GM21528 (cell line): Measurements from ENCODE around the gene POLDIP2.

ENCODE experiments used
- ATAC-seq: cut with Tn5 transposase; IDR thresholded peaks from one replicate; pipeline ENCODE4 v1.9.1; 2021; ENCODE audit warnings: mild to moderate bottlenecking, moderate library complexity; ENCODE audit not compliant: unreplicated experiment, low FRiP score

The POLDIP2 gene

GRCh38 chr17:28367641-28368305, 10.4 kb upstream of the POLDIP2 start:
- ATAC-seq, result no peak

DNA sequence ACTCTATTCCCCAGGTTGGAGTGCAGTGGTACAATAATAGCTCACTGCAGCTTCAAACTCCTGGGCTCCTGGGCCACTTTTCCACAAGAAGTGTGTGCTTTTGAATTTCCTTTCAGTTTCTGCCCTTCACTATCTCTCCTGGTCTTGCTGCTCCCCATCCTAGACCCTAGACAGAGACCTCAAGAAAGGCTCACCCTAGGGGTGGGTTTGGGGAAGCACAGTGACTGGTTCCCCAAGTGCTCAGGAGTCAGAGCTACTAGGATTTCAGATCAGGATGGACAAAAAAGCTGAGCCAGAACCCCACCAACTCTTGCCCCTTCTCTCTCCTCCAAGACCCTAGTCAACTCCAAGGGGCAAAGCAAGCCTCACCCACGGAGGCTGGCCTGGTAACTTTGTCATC, 9.3 kb upstream of the POLDIP2 start:
- no peak for ATAC-seq

DNA sequence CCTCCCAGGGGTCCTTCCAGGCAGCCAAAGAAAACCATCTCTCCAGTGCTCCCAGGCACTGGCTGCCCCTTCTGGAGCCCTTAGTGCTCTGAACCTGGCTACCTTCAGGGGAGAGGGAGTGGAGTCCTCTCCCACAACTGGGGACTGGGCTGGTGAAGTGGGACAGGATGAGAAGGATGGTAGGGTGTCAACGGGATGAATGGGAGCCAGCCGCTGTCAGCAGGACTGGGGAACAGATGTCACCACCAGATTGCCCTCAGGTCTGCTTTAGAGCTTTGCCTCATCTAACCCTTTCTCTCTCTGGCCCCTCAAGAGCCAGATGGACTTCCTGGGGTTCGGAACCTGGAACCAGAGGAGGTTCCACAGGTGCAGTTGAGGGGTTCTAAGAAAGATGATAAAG, 8.2 kb upstream of the POLDIP2 start:
- ATAC-seq, result no peak

- no peak for ATAC-seq
Measured at GRCh38 chr17:28364665-28365363, 7.5 kb upstream of the POLDIP2 start, which contains the start of gene SEBOX. SEBOX (minus strand) TSS chr17:28365199; CDS start chr17:28365151, 48 bp downstream.

DNA sequence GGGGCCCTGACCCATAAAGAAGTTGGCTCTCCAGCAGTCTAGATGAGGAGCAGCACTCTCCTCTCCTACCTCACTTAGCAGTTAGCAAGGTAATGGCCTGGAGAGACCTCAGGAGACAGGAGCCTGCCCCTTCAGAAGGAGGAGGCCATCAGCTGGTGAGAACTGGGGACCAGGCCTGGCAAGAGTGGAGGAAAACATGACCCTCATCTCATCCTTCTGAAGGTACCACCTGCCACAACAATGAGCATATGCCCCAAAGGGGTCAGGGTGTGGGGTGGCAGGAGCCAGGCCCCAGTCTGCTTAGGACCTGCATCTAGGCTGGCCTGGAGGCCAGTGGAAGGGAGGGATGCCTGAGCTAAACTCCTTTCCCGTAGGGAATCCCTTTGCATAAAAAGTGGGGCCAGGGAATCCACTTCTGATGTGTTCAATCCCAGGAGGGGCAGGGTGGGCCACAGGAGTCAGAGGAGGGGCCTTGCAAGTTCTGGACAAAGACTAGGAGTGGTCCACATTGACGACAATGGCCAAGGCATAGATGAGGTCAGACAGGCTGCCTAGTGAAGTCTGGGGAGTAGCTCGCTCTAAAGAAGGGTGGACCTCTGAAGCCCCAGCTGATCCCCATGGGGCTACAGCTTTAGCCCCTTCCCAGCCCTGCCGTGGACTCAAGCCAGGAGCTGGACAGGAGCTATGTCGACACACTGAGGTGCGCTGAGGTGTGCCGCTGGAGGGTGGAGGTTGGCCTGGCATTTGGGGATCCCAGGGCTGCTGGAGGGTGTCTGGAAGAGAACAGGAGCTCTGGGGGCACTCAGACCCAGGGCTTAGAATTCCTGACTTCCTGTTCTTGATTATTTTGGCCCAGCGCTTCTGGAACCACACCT, 6.7 kb upstream of the POLDIP2 start:
- no peak for ATAC-seq

DNA sequence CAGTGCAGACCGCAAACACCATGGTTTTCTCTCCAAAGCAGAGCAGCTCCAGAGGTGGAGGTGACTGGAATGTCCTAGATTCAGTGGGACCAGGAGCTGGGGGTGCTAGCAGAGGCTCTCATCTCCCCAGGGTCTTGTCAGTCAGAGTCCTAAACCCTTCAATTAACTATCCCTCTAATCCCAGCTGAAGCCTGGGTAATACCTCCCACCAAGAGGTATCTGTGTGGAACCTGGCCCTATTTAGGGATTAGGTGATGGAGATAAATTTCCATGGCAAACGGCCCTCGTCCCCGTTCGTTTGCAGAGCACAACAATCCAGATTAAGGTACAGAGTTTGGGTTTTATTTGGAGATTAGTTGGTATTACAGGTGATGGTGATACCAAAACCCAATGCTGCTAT, 5.9 kb upstream of the POLDIP2 start:
- ATAC-seq, result no peak

DNA sequence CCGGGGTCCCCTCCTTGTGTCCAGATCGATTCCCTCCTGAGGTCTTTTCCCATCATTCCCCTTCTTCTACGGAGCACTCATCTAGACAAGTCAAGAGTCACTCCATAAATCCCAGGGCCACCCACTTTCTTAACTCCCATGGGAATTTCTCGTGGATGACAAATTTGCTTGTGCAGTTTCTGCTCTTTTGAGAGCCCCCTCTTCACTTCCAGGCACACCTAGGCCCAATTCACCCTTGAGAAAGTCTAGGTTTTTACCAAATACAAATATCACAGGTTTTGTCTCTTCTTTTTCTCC, 522 bp upstream of the POLDIP2 start:
- no peak for ATAC-seq

- ATAC-seq, result no peak
Measured at GRCh38 chr17:28350271-28350670, 7.1 kb downstream of the POLDIP2 start.

DNA sequence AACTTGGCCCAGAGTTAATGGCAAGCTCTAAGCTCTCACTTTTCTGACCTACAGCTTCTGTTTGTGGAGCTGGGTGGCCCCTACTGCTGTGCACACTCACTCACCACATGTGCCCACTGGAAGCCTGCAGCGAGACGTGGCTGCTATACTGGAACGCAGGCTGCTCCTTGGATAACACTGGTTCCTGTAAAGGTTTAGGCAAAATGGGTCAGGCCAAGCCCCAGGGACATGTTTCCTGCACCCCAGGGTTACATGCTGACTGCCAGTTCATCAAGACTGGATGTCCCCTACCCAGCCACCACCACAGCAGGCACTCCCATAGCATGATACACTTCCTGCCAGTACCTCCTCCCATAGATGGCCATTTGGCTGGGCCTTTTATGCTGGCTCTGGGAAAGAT, 8.3 kb downstream of the POLDIP2 start:
- ATAC-seq, result no peak

GRCh38 chr17:28347261-28347891, 10.0 kb downstream of the POLDIP2 start:
- no peak for ATAC-seq

DNA sequence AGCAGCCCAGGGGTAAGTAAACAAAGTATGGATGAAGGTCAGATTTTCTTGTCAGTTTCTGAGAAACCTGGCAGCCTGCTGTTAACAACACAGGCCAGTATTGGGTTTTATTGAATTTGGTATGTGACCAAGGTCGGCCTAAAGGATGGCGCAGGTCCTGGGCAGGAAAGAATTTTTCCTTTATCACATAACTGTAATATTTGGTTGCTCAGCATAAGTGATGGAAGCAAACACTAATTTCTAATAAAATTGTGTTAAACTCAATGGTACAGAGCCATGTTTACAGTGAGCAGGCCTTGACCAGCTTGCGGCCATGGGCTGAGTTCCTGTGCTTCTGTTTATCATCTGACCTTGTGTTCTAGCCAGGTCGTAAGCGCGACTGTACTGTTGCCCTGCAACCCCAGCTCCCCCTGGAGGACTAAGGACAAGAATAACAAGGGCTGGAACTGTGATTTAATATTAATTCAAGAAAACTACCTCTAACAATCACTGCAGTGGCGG, 10.5 kb downstream of the POLDIP2 start:
- no peak for ATAC-seq

GRCh38 chr17:28346199-28346580, 11.1 kb downstream of the POLDIP2 start:
- no peak for ATAC-seq

GRCh38 chr17:28345419-28346198, 11.7 kb downstream of the POLDIP2 start:
- ATAC-seq, result no peak

DNA sequence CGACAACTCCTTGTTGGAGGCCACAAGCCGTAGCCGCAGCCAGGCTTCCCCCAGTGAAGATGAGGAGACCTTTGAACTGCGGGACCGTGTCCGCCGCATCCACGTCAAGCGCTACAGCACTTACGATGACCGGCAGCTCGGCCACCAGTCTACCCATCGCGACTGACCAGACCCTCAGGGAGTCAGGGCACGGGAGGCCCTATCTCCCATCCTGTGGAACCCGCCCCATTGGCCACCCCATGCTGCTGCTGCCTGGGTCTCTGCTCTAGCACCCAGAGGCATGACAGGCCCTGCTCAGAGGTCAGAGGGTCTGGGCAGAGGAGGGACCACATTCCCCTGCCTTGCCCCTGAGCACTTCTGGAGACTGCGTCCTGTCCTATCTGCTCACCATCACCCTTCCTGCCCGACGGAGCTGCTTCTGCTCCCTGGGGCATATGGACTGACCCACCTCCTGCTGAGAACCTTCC, 12.9 kb downstream of the POLDIP2 start:
- ATAC-seq, result no peak

DNA sequence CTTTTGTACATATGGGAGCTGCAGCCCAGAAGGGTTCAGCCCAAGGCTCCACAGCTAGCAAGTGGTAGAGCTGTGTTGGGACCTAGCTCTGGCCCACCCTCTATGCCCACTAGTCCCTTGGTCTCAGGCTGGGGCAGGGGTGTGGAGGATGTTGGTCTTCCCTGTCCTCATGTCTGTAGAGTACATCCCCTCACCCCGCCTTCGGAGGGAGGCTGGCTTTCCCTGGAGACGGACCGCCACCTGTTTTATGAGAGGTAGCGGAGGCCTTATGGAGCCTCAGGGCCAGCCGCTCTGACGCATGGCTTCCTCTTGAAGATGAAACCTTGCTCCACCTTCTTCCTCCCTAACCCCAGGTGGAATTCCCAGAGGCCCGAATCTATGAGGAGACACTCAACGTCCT, 13.3 kb downstream of the POLDIP2 start:
- no peak for ATAC-seq

DNA sequence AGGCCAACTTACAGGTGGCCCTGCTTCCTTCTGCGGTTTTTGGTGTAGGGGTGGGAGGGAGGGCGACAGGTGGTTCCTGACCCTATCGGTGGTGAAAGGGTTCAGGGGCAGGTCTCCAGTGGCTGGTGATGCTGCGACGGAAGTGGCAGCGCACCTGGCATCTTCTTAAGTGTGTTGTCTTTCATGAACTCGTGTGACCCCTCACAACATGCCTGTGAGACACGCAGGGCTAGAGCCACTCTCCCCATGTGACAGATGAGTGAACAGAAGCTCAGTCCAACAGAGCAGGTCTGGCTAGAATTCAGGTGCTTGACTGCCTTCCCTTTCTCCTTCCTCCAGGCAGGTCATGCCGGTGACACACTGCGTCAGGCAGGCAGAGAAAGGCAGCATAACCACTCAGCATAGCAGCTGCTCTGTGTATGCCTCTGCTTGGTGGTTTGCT, 13.8 kb downstream of the POLDIP2 start:
- no peak for ATAC-seq

GRCh38 chr17:28342313-28342712, 15.0 kb downstream of the POLDIP2 start:
- ATAC-seq, result no peak

DNA sequence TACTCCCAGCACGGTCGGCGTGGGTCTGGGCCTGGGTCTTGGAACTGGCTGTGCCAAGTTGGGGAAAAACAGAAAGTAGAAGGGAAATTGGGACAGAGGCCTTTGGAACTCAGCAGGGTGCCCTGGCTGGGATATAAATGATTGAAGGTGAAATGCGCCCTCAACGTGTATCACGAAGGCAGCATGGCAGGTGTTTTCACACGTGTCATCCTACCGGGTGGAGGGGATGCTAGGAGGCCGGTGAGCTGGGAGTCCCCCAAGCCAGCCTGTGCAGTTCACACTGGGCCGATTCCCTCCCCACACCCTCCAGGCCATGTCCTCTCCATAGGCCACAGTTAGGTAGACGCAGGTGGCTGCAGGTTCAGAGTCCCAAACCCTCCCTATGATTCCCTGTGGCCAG, 15.8 kb downstream of the POLDIP2 start:
- no peak for ATAC-seq

DNA sequence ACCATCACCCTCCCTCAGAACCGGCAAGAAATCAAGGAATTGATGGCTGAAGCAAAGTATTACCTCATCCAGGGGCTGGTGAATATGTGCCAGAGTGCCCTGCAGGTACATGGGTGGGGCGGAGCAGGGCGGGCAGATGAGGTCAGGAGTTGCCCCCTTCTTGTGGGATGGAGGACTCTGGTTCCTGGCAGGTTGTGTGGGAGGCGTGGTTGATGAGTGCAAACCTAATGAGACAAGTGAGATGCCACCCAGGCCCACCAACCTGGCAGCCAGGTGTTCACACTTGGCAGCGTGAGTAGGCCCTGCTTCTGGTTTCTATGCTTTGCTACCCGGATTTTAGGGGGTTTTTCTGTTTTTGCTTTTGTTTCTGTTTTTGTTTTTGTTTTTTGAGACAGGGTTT, 17.0 kb downstream of the POLDIP2 start:
- ATAC-seq, result no peak

GRCh38 chr17:28339431-28339830, 17.9 kb downstream of the POLDIP2 start:
- no peak for ATAC-seq
